ENCODE measurements around the gene IRF6. TPM values are rescaled to one million over a fixed set of nuclear protein-coding genes. Genes with fewer than 3 reads are reported as not detected.

IRF6 gene
- total and polyA plus RNA-seq, 2 donors (not counting 1 experiment from before 2014, with no cell fraction given), result 0.18 to 1.1 TPM

GRCh38 chr1:209823143-209824041 is 17.4 kb upstream of the IRF6 start:
- H3K9me3 Mint-ChIP-seq (ENCODE audit: insufficient read depth), result no peaks in the 10 kb centered on the region
- ChIA-PET CTCF (interaction anchor here (0.6 to 3.9 kb wide), 34 partner anchors 8 to 1560 kb away, joined by 3 to 45 read pairs (median 5); partner anchors contain the start of genes C1orf74, HSD11B1 and IRF6), POLR2A (no interaction called here)

More at GRCh38 chr1:209823143-209824041, 17.4 kb upstream of the IRF6 start:
- ATAC-seq (ENCODE audit: low read depth), result peak; percentile 35
- peak; percentile 69 for DNase-seq
- Histone ChIP-seq H3K27me3 (replicated peaks in 1 of 4; ENCODE audit: control extremely low read depth in 1 of 4, control insufficient read depth in 3 of 4, insufficient read depth in 4 of 4, low read length in 3 of 4) (peaks cover 0 to 23% (median 13%) of the 10 kb centered on the region in 4 experiments), H2AFZ (ENCODE audit: insufficient read depth, low read depth, low read length, poor library complexity, severe bottlenecking) (peak overlapping the region; percentile 16), H3K36me3 (replicated peaks in 1 of 2; ENCODE audit: control extremely low read depth in 1 of 2, control insufficient read depth in 1 of 2, extremely low read depth in 1 of 2, insufficient read depth in 2 of 2, low read length in 1 of 2) (no peaks in the 10 kb centered on the region), H4K20me1 (ENCODE audit: control insufficient read depth, insufficient read depth, low read length, poor library complexity, severe bottlenecking) (no peaks in the 10 kb centered on the region), H3K4me1 (ENCODE audit: control insufficient read depth in 2 of 2, insufficient read depth in 2 of 2, low read length in 2 of 2) (peaks cover 3 to 7% of the 10 kb centered on the region in 2 donors), H3K27ac (ENCODE audit: low read length in 2 of 2) (no peak overlapping the region), H3K79me2 (ENCODE audit: control insufficient read depth, insufficient read depth, low read length) (peaks cover 6% of the 10 kb centered on the region), H3K4me2 (replicated peaks; ENCODE audit: low read depth, low read length, poor library complexity, severe bottlenecking) (no peak overlapping the region), H3K9me3 (ENCODE audit: control extremely low read depth in 1 of 3, control insufficient read depth in 2 of 3, insufficient read depth in 1 of 3, low read length in 2 of 3) (no peaks in the 10 kb centered on the region), H3K4me3 (ENCODE audit: control extremely low read depth in 1 of 5, extremely low read depth in 1 of 5, insufficient read depth in 1 of 5, low read depth in 2 of 5, low read length in 4 of 5) (no peak overlapping the region), H3K9ac (ENCODE audit: low read length) (no peak overlapping the region)
- Mint-ChIP-seq H3K27ac (no peak overlapping the region), H3K4me1 (peaks cover 16% of the 10 kb centered on the region), H3K27me3 (peaks cover 35% of the 10 kb centered on the region), H3K4me3 (no peak overlapping the region)
- WGBS (ENCODE audit: insufficient coverage), result 93% methylated on average over 4 of the region's 12 CpGs
- TF ChIP-seq CTCF (IDR thresholded peaks at IDR 0.05) (peak; percentile 97), EZH2 (IDR thresholded peaks at IDR 0.05; ENCODE audit: borderline replicate concordance, insufficient read depth, low read depth, low read length, poor library complexity, severe bottlenecking) (no peak)
- intact Hi-C loops (cut with micrococcal nuclease), result loop anchor here (1.0 kb wide), 1 partner anchor 488 kb away; no protein-coding TSS in a partner anchor

Measured in B cell (primary cell).